Panc1 (cell line): ENCODE measurements around the gene CCDC92B. TPM values are rescaled to one million over a fixed set of nuclear protein-coding genes. Genes with fewer than 3 reads are reported as not detected.

ENCODE experiments used
- ATAC-seq: fragments of 200-7000 bp; cut with Tn5 transposase; 2 replicates; pipeline ENCODE4 v1.9.1; 2020; ENCODE audit warnings: mild to moderate bottlenecking, moderate library complexity
- BruUV-seq: library from RNA; stranded (reverse); fragments of 400-500 nt; replicated peaks from 2 replicates; lab custom pipeline; 2021; lab: Mats Ljungman, UMichigan
- CTCF ChIA-PET: fragments of 300-600 bp; sonication (Branson Sonifier 250); formaldehyde crosslinking; loops from one replicate; lab custom pipeline; 2022; ENCODE audit warnings: antibody characterized with exemption; lab: Charles Lee
- POLR2A ChIA-PET: fragments of 300-600 bp; sonication (Branson Sonifier 250); formaldehyde crosslinking; loops from one replicate; lab custom pipeline; 2022; ENCODE audit warnings: antibody characterized with exemption; lab: Charles Lee
- DNase-seq: peaks from one replicate; pipeline ENCODE4 v3.0.0-alpha.2; 2010; ENCODE audit warnings: low read depth, low spot score
- H3K27ac ChIP-seq: 2 replicates; pipeline ENCODE4 v1.5.1; 2011; ENCODE audit warnings: mild to moderate bottlenecking, low read length, inconsistent platforms
- H3K27me3 ChIP-seq: fragments of 200-500 bp; sonication (Bioruptor generic); 2 replicates; pipeline ENCODE4 v1.6.0; 2014; ENCODE audit warnings: low read length, inconsistent platforms; ENCODE audit not compliant: control insufficient read depth, insufficient read depth
- H3K36me3 ChIP-seq: fragments of 200-500 bp; sonication (Bioruptor generic); 2 replicates; pipeline ENCODE4 v1.5.1; 2014; ENCODE audit warnings: inconsistent platforms, mild to moderate bottlenecking, low read length, moderate library complexity; ENCODE audit not compliant: control insufficient read depth, insufficient read depth
- H3K4me1 ChIP-seq: 2 replicates; pipeline ENCODE4 v1.5.1; 2011; ENCODE audit warnings: inconsistent platforms, mild to moderate bottlenecking, low read length, moderate library complexity; ENCODE audit not compliant: control insufficient read depth, insufficient read depth
- H3K4me3 ChIP-seq, 2 experiments: 2 replicates each; pipeline ENCODE4 v1.5.1; 2011 to 2012; ENCODE audit warnings: low read depth in 2 of 2, low read length in 2 of 2, mild to moderate bottlenecking in 2 of 2, inconsistent platforms in 1 of 2, moderate library complexity in 1 of 2
- H3K9me3 ChIP-seq: fragments of 200-500 bp; sonication (Bioruptor generic); 2 replicates; pipeline ENCODE4 v1.5.1; 2014; ENCODE audit warnings: low read depth, mild to moderate bottlenecking, inconsistent platforms, low read length, moderate library complexity; ENCODE audit not compliant: control insufficient read depth, insufficient read depth
- CTCF ChIP-seq: fragments of 450-650 bp; IDR thresholded peaks from 2 replicates; pipeline ENCODE4 v1.5.1; 2017; ENCODE audit warnings: mild to moderate bottlenecking
- POLR2AphosphoS5 ChIP-seq: IDR thresholded peaks from 2 replicates; pipeline ENCODE4 v1.6.1; 2012; ENCODE audit warnings: mild to moderate bottlenecking, low read depth, low read length, moderate library complexity
- REST ChIP-seq, 2 experiments: IDR thresholded peaks; 2 replicates each; pipeline ENCODE4 v1.6.1; 2011 to 2012; ENCODE audit warnings: low read depth in 2 of 2, control low read depth in 1 of 2, low read length in 1 of 2, mild to moderate bottlenecking in 1 of 2, moderate library complexity in 1 of 2; ENCODE audit not compliant: insufficient read depth in 1 of 2
- SIN3A ChIP-seq: IDR thresholded peaks from 2 replicates; pipeline ENCODE4 v1.6.1; 2012; ENCODE audit warnings: low read depth, mild to moderate bottlenecking, low read length, moderate library complexity, borderline replicate concordance; ENCODE audit not compliant: insufficient read depth
- TCF7L2 ChIP-seq: IDR thresholded peaks from 2 replicates; pipeline ENCODE4 v1.6.1; 2011; ENCODE audit warnings: mild to moderate bottlenecking, low read depth, low read length, inconsistent platforms
- in situ Hi-C: cut with HindIII; loops from 2 replicates; pipeline ENCODE4 v1.10.0; 2016; ENCODE audit warnings: low sequenced_read_pairs, low pct_unique_long_range_greater_than_20kb
- intact Hi-C: fragments of 100-400 bp; cut with micrococcal nuclease; formaldehyde crosslinking; loops from one replicate; pipeline ENCODE4 v1.10.0; 2022; ENCODE audit not compliant: unreplicated experiment
- total RNA-seq: library from RNA; stranded (reverse); gene quantifications from one replicate; pipeline ENCODE4 v1.2.1, GENCODE V29; 2021; ENCODE audit not compliant: unreplicated experiment

The CCDC92B gene
- total RNA-seq, 1 experiment from 2014 or later = 0.51 TPM

- H3K27ac ChIP-seq = no peak overlapping the region
- CTCF ChIA-PET = no interaction called here
- no peaks in the 10 kb centered on the region for H3K9me3 ChIP-seq
- POLR2A ChIA-PET = interaction anchor here (0.6 kb wide), 1 partner anchor 72 kb away, joined by 8 read pairs; no protein-coding TSS in a partner anchor
- intact Hi-C loops = no loop called here
- ATAC-seq (no peak), DNase-seq (no peak)
- no peak for TF ChIP-seq REST (IDR thresholded peaks at IDR 0.05; ENCODE audit: insufficient read depth in 1 of 2, low read depth in 2 of 2, low read length in 1 of 2)
- TF ChIP-seq CTCF = no peak
- no peak for TF ChIP-seq TCF7L2
- no peak for TF ChIP-seq SIN3A
- TF ChIP-seq POLR2AphosphoS5 = no peak
- no peak overlapping the region for H3K4me3 ChIP-seq
- in situ Hi-C loops = no loop called here
- no TSS peak for BruUV-seq
- H3K27me3 ChIP-seq = no peaks in the 10 kb centered on the region
- no peaks in the 10 kb centered on the region; the same call in 1 of the 2 replicates for H3K4me1 ChIP-seq
- no peaks in the 10 kb centered on the region for H3K36me3 ChIP-seq
Measured at GRCh38 chr17:2694381-2695242, 54.8 kb downstream of the CCDC92B start.

GRCh38 chr17:2693561-2694380 is 55.7 kb downstream of the CCDC92B start:
- no TSS peak for BruUV-seq
- CTCF ChIA-PET = no interaction called here

More at GRCh38 chr17:2693561-2694380, 55.7 kb downstream of the CCDC92B start:
- no peak for ATAC-seq
- POLR2A ChIA-PET = no interaction called here
- in situ Hi-C loops = no loop called here
- Histone ChIP-seq H3K4me3 (no peak overlapping the region), H3K9me3 (no peaks in the 10 kb centered on the region), H3K27ac (no peak overlapping the region), H3K27me3 (no peaks in the 10 kb centered on the region), H3K4me1 (no peaks in the 10 kb centered on the region; the same call in none of the 2 replicates), H3K36me3 (no peaks in the 10 kb centered on the region)
- DNase-seq = no peak
- intact Hi-C loops = no loop called here
- TF ChIP-seq TCF7L2 (no peak), REST (IDR thresholded peaks at IDR 0.05; ENCODE audit: insufficient read depth in 1 of 2, low read depth in 2 of 2, low read length in 1 of 2) (no peak), POLR2AphosphoS5 (no peak), CTCF (no peak), SIN3A (no peak)
